HG03571 (cell line): Measurements from ENCODE around the gene TMEM190.
"Not testable (repeated sequence)": the region's sequence is repeated elsewhere in the genome, so short reads cannot be mapped to it uniquely, and the experiment has no call there.

Source experiments
- ATAC-seq: cut with Tn5 transposase; IDR thresholded peaks from one replicate; pipeline ENCODE4 v1.9.1; 2021; ENCODE audit not compliant: unreplicated experiment

The TMEM190 gene

GRCh38 chr19:55418185-55418584, 41.6 kb downstream of the TMEM190 start:
- ATAC-seq, result no peak

- ATAC-seq, result no peak
Observed at GRCh38 chr19:55419103-55419502, 42.5 kb downstream of the TMEM190 start.

- ATAC-seq, result no peak
Observed at GRCh38 chr19:55419624-55420236, 43.1 kb downstream of the TMEM190 start.

- ATAC-seq, result not testable (repeated sequence)
Observed at GRCh38 chr19:55421281-55421680, 44.7 kb downstream of the TMEM190 start.

- no peak for ATAC-seq
Observed at GRCh38 chr19:55423225-55424005, 46.8 kb downstream of the TMEM190 start.

GRCh38 chr19:55424518-55424917, 47.9 kb downstream of the TMEM190 start:
- no peak for ATAC-seq

GRCh38 chr19:55426042-55426441, 49.4 kb downstream of the TMEM190 start:
- ATAC-seq, result no peak
